HG03196 (cell line): ENCODE results near the gene METTL25B.

Source experiments
- ATAC-seq: cut with Tn5 transposase; IDR thresholded peaks from one replicate; pipeline ENCODE4 v1.9.1; 2021; ENCODE audit not compliant: unreplicated experiment

Gene METTL25B

GRCh38 chr1:156767101-156767878, 39.0 kb downstream of the METTL25B start, which contains the start of gene PRCC:
Gene PRCC, plus strand, starts transcription at chr1:156767535. Its CDS starts 237 bp downstream, at chr1:156767772.
- peak; percentile 91 for ATAC-seq

- ATAC-seq: peak; percentile 20
These were observed 39.8 kb downstream of the METTL25B start for GRCh38 chr1:156767879-156768604.

- ATAC-seq: no peak
These were observed 40.5 kb downstream of the METTL25B start for GRCh38 chr1:156768610-156769295.

- no peak for ATAC-seq
These were observed 44.0 kb downstream of the METTL25B start for GRCh38 chr1:156772222-156772621.

GRCh38 chr1:156772728-156773497, 44.6 kb downstream of the METTL25B start:
- ATAC-seq: no peak

- ATAC-seq: no peak
These were observed 45.3 kb downstream of the METTL25B start for GRCh38 chr1:156773607-156774006.

GRCh38 chr1:156775799-156776198, 47.5 kb downstream of the METTL25B start:
- no peak for ATAC-seq

- no peak for ATAC-seq
These were observed 48.7 kb downstream of the METTL25B start for GRCh38 chr1:156776942-156777341.

GRCh38 chr1:156777573-156777972, 49.3 kb downstream of the METTL25B start:
- ATAC-seq: no peak

GRCh38 chr1:156781585-156782186, 53.4 kb downstream of the METTL25B start:
- no peak for ATAC-seq

GRCh38 chr1:156785458-156785857, 57.2 kb downstream of the METTL25B start:
- ATAC-seq: no peak
